ENCODE results near the gene ENAH. TPM values are rescaled to one million over a fixed set of nuclear protein-coding genes. Genes with fewer than 3 reads are reported as not detected.

The ENAH gene
- total and polyA plus RNA-seq, 2 experiments from 2014 or later = 109 to 184 TPM

- ATAC-seq (no peak), DNase-seq (ENCODE audit: low spot score) (no peak)
- no peak overlapping the region for H2AFZ ChIP-seq
- peaks cover 99% of the 10 kb centered on the region for H3K79me2 ChIP-seq (replicated peaks; ENCODE audit: insufficient read depth)
- H4K20me1 ChIP-seq (replicated peaks; ENCODE audit: insufficient read depth) = peaks cover 79% of the 10 kb centered on the region
- no peaks in the 10 kb centered on the region for H3K9me2 ChIP-seq (ENCODE audit: insufficient read depth)
- peaks cover 52% of the 10 kb centered on the region for H3K36me3 Mint-ChIP-seq (ENCODE audit: low read depth)
- TF ChIP-seq JUNB (IDR thresholded peaks at IDR 0.05; ENCODE audit: unreplicated experiment) (no peak), REST (IDR thresholded peaks at IDR 0.05; ENCODE audit: unreplicated experiment) (no peak), POLR2AphosphoS5 (IDR thresholded peaks at IDR 0.05; ENCODE audit: low read depth) (no peak), CTCF (conservative IDR thresholded peaks at IDR 0.05; ENCODE audit: low read depth in 2 of 2) (no peak), NANOG (IDR thresholded peaks at IDR 0.05; ENCODE audit: borderline replicate concordance) (no peak), CREB1 (CRISPR knock-in tag; IDR thresholded peaks at IDR 0.05; ENCODE audit: low read depth) (no peak), EZH2phosphoT487 (IDR thresholded peaks at IDR 0.05; ENCODE audit: unreplicated experiment) (no peak), ETS1 (IDR thresholded peaks at IDR 0.05) (no peak), EZH2 (IDR thresholded peaks at IDR 0.05; ENCODE audit: low read depth, unreplicated experiment) (no peak), ZNF114 (CRISPR knock-in tag; IDR thresholded peaks at IDR 0.05) (no peak), ZNF462 (CRISPR knock-in tag; IDR thresholded peaks at IDR 0.05) (no peak), ZNF331 (CRISPR knock-in tag; IDR thresholded peaks at IDR 0.05; ENCODE audit: low read depth) (no peak), STAT1 (IDR thresholded peaks at IDR 0.05; ENCODE audit: unreplicated experiment) (no peak)
- H3K4me3 ChIP-seq = no peak overlapping the region
- H3K27me3 Mint-ChIP-seq (ENCODE audit: insufficient read depth, low read depth, poor library complexity) = peaks cover 8% of the 10 kb centered on the region
- peaks cover 31% of the 10 kb centered on the region for H3K4me1 Mint-ChIP-seq
- H3K27ac Mint-ChIP-seq = no peak overlapping the region
- no peak overlapping the region for H3K27ac ChIP-seq (ENCODE audit: low read depth)
- H3K4me3 Mint-ChIP-seq = no peak overlapping the region
- H3K27me3 ChIP-seq (ENCODE audit: insufficient read depth) = no peaks in the 10 kb centered on the region
- peaks cover 4% of the 10 kb centered on the region for H3K4me1 ChIP-seq (ENCODE audit: insufficient read depth)
- peaks cover 24% of the 10 kb centered on the region; the same call in 2 of the 3 replicates for H3K9me3 Mint-ChIP-seq
- H3F3A ChIP-seq (replicated peaks; ENCODE audit: low read depth) = 0 out of 2 replicates have a peak, but pooled peaks cover 3% of the 10 kb centered on the region
- no peak overlapping the region for H3K4me2 ChIP-seq
- H3K36me3 ChIP-seq (ENCODE audit: insufficient read depth) = no peaks in the 10 kb centered on the region
These were observed 35.4 kb downstream of the ENAH start for GRCh38 chr1:225617479-225617878.
